Hindlimb muscle (tissue), 1 donor: Measurements from ENCODE around the gene UBR2. TPM values are rescaled to one million over a fixed set of nuclear protein-coding genes. Genes with fewer than 3 reads are reported as not detected.
A peak's percentile ranks its signal among the peaks of the same experiment; 100 is the strongest.

Experiments used
- DNase-seq: peaks from one replicate; pipeline ENCODE4 v3.0.0-alpha.2; 2013
- polyA plus RNA-seq: library from polyadenylated mRNA; unstranded; fragments of 120-200 nt; gene quantifications from one replicate; pipeline ENCODE4 v1.2.1, GENCODE V29; 2013; ENCODE audit not compliant: insufficient read length

UBR2 gene
- polyA plus RNA-seq: 17.2 TPM

DNA sequence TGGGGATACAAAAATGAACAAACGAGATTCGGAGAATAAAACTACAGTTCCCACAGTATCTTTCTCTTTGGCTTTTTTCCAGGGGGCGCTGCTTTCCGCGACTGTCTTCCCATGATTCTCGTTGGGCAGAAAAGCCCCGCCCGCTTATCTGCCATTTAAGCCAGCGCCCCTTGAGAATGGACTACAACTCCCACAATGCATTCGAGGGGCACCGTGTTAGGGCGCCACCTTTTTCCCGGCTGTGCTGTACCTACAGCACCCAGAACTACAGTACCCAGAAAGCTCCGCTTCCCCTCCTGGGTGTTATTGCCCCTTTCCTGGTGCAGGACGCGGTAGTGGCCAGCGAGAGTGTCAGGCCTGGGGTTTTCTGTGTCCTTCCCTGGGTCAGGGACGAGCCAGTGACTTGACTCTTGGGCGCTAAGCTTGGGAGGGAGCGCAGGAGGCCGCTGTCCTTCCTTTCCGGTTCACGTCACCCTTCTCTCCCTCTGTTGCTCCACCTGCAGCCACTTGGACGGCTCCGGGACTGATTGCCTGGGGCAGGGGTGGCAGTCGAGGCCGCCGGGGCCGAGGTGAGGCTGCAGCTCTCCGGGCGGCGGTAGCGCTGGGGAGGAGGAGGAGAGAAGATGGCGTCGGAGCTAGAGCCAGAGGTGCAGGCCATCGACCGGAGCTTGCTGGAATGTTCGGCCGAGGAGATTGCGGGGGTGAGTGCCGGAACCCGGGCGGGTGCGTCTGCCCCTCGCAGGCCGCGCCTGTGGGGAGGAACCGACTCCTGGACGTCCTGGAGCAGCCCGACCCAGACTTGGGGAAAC, at the start of gene UBR2:
Gene UBR2, plus strand, starts transcription at position 333 of the 809 bp plus-strand sequence. Its CDS starts 291 bp downstream, at position 624.
- DNase-seq: peak; percentile 98

DNA sequence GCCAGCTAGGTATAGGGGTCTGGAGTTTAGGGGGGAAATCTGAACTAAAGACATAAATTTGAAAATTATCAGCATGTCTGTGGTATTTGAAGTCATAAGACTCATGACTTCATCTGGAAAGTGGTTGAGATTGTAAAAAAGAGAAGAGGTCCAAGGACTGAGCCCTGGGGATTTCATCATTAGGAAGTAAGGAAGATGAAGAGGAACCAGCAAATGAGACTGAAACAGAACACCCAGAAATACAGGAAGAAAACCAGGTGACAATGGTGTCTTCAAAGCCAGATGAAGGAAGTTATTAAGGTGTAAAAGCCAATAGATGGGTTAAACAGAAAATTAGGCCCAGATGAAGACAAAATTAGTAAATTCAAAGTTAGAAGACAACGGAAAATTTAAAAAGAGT, 49.1 kb upstream of the UBR2 start:
- no peak for DNase-seq

DNA sequence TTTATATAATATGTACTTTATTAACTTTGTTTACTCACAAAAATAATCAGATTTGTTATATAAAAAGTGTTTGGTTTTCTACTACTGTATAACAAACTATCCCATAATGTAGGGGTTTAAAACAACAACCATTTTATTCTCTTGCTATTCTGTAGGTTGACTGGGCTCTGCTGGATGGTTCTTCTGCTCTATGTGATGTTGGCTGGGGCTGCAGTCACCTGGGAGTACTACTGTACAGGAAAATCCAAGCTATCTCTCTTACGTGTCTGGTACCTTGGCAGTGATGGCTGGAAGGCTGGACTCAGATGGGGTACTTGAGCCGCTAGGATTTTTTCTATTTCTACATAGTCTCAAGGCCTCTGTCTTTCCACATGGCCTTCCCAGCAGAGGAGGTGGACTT, 44.0 kb upstream of the UBR2 start:
- DNase-seq: no peak

DNA sequence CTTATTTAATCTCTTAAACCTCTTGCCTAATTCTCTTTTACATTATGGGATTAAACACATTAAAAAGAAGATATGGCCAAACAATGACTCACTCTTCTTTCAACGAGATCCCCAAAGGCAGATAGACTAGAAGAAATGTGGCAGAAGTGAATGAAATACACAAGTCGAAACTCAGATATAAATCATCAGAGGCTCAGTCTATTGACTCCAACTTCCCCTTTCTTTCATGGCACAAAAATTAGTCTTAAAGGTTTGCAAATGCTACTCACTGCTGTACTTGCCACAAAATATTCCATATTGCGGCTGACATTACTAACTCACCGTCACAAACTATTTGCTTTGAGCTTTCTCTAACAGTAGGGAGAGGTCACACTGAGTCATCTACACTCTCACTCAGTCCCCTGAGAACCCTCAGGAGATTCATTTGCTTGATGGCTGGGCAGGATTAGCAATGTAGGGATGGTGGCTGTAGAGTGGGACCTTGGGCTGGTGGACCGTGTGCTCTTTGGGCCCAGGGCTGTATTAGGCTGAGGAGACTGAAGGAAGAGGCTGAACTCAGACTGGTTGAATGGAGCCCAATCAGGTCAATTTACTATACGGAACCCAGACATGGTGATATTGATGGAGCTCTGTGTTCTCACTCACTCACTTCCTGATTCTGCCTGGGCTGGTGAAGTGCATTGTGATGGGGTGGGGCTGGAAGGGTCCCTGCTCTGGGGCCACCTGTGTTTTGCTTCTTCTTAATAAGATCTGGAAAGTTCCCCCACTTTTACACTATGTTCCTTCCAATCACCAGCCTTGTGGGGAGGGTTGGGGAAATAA, 42.8 kb upstream of the UBR2 start:
- no peak for DNase-seq

DNA sequence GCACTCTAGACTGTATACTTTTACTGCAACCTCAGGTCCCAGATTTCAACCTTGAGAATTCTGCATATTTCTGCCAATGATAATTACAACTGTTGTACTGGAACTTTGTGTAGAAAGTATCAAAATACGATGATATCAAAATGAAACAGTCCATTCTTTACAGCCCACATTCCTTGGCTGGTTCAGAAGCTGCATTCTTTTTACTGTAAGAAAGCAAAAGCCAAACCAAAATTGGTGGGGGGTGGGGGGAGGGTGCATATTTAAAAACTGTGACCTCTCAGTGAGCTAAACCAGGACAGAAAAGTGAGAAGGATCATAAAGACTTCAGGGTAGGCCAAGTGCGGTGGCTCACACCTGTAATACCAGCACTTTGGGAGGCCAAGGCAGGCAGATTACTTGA, 41.8 kb upstream of the UBR2 start:
- no peak for DNase-seq

DNA sequence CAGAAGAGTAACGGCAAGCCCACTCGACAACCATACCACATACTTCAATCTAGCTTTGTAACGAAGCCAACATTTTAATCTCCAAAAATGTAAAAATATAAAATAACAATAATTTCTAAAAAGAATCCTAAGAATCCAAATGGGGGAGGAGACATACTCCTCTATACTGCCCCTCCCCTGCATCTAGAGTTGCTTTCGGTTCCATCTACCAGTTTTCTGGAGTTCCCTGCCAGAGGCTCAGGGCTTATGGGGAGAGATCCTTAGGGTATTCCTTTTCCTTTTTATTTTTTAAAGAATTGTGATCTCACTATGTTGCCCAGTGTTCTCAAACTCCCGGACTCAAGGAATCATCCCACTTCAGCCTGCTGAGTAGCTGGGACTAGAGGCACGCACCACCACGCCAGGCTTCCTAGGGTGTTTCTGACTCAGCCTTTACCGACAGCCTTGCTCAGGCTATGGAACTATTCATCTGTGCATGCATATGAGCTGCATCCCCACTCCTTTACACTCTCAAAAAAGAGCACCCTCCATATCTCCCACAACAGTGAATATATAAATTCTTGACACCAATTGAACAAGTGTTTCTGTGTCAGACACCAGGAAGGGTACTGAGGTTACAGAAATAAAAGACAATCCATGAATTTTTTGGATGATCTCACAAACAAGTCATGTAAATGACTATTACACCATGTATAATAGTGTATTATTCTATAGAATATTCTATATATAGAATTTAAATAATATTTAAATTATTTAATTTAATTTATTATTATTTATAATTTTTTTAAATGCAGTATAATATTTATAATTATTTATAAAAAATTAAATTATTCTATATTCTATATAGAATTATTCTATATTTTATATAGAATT, 40.7 kb upstream of the UBR2 start:
- no peak for DNase-seq

DNA sequence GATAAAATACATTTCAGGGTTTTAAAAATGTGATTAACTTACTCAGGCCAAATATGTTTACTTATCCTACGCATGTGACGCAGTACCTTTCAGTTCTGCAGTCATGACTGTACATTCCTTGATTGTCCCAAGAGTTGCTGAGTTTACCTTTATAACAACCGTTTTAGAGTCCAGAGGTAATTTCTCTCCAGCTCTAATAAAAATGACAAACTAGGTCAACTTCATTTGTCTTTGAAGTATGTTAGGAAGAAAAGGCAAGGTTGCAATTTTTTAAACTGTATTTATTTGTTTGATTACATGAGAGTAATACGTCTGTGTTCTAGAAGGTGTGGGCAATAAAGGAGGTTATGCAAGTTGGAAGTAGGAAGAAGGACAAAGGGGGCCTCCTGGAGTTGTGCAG, 38.6 kb upstream of the UBR2 start:
- DNase-seq: no peak

DNA sequence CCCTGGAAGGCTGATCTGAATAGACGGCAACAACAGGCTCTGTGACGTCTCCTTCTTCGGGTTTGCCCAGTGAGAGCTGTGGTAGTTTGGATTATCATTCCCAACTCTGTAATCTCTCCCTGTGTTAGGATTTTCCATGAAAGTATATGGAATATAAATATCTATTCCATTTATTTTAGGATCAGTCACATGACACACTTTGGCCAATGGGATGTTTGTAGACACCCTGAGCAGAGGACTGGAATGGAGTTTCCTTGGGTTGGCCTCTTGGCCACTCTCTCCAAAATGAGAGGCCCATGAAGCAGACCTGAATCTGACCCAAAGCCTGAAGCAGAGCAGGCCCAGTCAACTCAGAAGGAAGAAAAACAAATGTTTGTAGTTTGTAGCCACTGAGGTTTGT, 37.2 kb upstream of the UBR2 start:
- no peak for DNase-seq

DNA sequence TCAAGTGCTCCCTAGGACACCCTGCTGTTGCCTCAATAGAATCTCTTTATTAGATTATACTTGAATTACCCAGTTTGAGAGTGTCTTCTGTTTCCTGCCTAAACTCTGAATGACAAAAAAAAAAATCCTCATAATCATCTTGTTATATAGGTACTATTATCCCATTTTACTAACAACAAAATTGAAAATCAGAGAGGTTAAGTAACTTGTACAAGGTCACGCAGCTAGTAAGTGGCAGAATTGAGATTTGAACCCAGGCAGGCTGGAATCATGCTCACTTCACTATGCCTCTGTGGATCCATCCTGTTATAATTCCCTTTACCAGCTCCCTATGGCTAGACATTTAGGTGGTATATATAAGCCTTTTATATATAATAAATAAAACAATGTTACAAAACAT, 36.6 kb upstream of the UBR2 start:
- DNase-seq: no peak

DNA sequence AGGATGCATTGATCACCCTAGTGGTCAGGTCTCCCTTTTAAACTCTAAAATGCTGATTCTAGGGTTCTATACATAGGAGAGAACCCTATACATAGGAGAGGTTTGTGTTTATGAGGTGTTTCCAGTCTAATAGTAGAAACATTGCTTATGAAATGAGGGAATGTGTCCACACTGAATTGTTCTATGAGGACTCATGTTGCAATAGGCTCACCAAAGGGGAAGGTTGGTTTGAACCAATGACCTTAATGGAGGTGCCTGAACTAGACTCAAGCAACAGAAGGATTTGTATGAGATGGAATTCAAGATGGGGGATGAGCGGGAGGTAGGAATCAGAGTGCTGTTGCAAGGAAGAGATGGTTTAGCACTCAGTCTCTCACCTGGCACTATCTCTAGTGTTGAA, 33.5 kb upstream of the UBR2 start:
- no peak for DNase-seq

DNA sequence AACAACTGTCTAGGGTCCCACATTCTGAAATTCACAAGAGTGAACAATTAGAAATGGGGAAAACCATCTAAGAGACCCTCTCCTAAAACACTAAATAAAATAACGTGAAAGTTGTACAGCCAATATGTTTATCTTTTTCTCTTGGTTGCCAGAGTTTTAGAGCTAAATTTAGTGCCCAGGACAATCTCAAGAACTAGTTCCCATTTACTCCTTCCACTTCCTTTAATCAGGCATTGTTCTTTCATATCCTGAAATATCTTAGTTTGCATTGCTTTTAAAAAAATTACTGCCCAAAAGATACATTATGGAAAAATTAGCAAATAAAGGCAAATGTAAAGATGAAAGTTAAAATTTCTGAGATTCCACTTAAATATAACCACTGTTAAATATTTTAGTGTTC, 33.1 kb upstream of the UBR2 start:
- DNase-seq: no peak

DNA sequence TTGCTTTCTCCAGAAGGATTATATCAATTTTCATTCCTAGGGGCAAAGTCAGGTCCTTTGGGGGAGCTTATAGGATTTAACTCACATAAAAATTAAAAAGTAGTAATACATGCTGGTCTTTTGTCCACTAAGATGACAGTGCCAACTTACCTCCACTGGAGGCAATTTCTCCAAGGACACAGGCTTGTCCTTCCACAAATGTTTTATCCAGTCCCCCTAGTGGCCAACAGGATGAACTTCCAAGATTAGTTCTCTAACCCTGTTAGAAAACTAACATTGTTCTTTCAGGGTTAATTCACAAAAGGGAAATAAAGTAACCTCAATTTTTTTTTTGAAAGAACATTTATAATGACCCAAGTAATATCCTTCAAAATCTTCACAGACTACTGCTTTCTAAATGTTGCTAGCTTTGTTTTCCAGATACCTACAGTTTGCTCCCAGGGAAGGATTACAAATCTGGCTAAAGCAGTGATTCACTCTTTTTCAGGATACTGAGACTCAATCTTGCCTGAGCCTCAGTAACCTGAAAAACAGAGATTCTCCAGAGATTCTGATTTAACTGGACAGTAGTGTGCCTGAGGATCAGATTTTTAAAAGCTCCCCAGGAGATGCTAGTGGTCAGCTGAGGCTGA, 31.7 kb upstream of the UBR2 start:
- peak; percentile 23 for DNase-seq

DNA sequence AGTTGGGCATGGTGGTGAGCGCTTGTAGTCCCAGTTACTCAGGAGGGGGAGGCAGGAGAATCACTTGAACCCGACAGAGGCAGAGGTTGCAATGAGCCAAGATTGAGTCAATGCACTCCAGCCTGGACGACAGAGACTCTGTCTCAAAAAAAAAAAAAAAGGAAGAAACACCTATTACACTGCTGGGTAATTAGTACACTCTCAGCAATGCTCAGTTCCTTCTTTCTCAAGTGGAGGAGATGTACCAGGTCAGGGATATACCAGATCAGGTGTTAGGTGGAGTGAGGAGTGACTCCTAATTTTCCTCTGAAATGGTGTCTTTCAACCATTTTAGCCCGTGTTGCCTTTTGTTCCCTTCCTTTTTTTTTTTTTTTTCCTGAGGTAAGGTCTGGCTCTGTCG, 30.0 kb upstream of the UBR2 start:
- no peak for DNase-seq

DNA sequence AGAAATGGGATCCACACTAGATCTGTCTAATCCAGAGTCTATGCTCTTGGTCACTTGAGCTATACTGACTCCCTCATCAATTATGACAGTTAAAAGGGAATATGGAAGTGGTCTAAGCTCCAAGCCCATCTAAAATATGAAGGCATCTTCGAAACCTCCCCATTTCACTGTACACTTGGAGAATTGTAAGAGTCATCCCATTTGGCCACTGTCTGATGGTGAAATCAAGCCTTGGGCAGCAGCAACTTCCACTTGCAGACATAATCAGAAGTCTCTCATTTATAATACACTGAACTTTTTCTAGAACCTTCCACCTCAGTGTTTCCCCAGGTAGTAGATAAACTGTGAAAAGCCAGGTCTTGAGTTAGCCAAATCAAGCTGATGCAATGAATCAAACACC, 26.3 kb upstream of the UBR2 start:
- no peak for DNase-seq

DNA sequence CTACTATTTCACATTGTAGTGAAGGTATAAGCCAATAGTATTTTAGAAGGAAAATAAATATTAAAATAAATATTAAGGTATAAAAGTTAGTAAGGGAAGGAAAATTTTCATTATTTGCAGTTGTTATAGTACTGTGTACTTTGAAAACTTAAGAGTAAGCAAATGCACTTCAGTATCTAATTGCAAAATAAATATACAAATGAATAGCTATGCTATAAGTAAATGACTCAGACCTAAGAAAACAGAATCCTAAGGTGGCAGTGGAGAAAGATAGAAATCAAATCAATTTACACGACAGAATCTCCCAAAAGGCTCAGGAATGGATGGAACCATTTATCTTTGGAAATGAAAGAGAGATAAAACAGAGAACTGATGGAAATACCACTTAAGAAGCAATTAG, 24.7 kb upstream of the UBR2 start:
- DNase-seq: no peak

DNA sequence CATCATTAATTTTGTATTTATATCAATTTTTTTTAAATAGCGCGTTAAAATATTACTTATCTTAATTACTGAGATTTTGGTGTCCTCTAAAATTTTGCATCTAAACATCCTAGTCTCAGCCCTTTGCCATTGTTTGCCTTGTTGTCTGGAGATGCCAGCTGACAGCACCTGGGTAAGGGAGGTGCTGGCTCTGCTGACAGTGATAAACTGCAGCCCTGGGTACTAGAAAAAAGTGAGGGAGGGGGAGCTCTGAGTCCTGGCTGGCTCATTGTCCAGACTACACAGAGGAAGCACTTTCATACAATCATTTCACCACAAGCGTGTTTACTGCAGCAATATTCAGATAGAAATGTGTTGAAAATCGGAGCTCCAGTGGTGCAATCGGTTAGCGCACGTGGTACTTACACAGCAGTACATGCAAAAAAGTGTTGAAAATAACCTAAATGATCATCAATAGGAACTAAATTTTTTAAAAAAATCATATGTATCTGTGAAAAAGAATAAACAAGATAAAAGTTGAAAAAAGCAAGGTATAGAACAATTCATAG, 18.5 kb upstream of the UBR2 start:
- DNase-seq: no peak

DNA sequence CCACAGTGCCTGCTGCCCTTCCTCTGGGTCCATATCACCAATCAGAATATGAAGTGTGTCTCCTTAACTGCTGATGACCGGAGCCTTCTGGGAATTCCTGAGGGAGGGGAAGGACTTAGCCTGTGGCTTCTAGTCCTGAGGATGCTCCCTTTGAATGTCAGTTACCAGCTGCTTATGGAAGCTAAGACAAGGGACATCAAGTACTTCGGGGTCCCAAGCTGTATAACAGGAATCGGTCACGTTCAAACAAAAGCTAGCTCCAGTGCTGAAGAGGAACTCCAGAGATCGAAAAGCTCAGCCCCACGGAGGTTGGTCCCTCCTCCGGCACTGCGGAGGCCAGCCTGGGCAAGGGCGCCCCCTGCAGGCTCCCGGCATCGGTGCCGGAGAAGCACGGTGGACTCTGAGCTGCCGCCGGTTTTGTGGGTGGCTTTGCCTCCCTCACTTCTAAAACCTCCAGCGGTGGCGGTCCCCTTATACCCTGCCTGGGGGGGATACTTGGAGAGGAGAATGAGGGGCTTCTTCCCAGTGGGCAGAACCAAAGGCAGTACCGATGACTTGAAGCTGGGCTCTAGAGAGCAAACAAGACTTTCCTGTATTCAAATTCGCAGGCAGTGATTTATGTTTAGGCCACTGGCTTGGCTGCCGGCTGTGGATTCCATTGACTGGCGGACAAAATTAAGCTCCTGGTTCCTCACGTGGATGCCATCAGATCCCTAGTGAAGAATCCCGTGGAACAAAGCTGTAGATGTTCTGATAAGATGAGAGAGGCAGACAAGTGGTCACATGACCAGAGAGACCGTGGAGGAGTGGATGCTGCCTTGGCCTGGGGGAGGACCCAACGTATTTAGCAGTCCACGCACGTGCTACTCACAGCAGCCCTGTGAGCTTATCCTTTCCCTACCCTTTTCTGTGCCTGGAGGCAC, 16.2 kb upstream of the UBR2 start:
- peak; percentile 86 for DNase-seq

DNA sequence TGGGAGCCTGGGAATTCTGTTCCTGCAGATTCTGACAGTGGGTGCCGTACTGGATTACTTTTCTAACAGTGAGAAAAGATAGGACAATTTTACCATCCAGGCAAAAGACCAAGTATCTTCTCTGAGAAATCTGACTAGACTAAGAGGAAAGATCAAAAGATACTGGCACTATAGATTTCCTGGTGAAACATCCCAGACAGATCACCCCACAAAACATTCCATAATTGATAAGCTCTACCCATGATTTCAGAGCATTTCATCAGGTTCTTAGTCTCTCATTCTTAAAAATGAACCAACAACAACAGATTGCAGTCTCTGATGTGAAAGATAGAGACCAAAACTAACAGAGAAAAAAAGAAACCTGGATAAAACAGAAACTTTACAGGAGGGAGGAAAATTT, 13.6 kb upstream of the UBR2 start:
- DNase-seq: no peak

DNA sequence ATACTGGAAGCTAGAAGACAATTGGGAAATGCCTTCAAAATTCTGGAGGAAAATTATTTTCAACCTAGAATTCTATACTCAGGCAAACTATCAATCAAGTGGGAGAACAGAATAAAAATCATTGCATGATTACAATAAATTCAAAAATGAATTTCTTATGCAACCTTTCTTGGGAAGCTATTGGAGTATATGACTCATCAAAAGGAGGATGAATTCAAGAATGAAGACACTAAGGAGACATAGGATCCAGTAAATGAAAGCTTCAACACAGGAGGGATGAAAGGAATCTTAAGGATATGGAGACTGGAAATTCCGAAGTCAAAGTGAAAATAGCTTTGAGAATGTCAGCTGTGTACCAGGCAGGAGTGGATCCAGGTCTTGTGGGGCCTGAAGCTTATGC, 12.6 kb upstream of the UBR2 start:
- DNase-seq: no peak

DNA sequence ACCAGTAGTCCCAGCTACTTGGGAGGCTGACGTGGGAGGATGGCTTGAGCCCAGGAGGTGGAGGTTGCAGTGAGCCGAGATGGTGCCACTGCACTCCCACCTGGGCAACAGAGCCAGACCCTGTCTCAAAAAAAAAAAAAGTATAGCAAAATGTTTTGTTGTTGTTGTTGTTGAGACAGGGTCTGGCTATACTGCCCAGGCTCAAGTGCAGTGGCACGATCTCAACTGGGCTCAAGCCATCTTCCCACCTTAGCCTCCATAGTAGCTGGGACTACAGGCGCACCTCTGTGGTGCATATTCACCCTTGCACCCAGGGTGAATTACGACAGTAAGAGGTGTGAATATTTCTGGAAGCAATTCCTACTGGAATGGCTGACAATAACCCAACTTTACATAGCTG, 11.4 kb upstream of the UBR2 start:
- DNase-seq: no peak
